ENCODE results near the gene GPR132. TPM values are rescaled to one million over a fixed set of nuclear protein-coding genes. Genes with fewer than 3 reads are reported as not detected.
"Not testable (repeated sequence)": the region's sequence is repeated elsewhere in the genome, so short reads cannot be mapped to it uniquely, and the experiment has no call there.

The GPR132 gene
- total and polyA plus RNA-seq, 9 of the 15 experiments (the other 6 are each of a cell fraction or from before 2014, with no cell fraction given): 0.01 to 1.1 (median 0.25) TPM; not detected in 1

GRCh38 chr14:105081473-105081872 lies 16.2 kb upstream of the GPR132 start:
- H3K9ac ChIP-seq (ENCODE audit: insufficient read depth in 1 of 2, low read depth in 2 of 2, low read length in 2 of 2); H3K4me2 ChIP-seq (ENCODE audit: insufficient read depth, low read length); H4K20me1 ChIP-seq (replicated peaks; ENCODE audit: control insufficient read depth, insufficient read depth, low read length); ATAC-seq; H3K9me1 ChIP-seq (ENCODE audit: control insufficient read depth, insufficient read depth, low read length); H3K4me3 ChIP-seq; DNase-seq (ENCODE audit: extremely low read depth in 1 of 4, low spot score in 3 of 4); intact Hi-C loops (cut with micrococcal nuclease); H3K27ac ChIP-seq (ENCODE audit: extremely low read depth, low read depth, low read length); BruUV-seq (replicated peaks); FAIRE-seq; H3K27me3 ChIP-seq (ENCODE audit: control insufficient read depth in 2 of 2, insufficient read depth in 2 of 2, low read length in 2 of 2); H3K9me3 ChIP-seq (replicated peaks; ENCODE audit: control insufficient read depth, insufficient read depth, low read depth, low read length); H3K36me3 ChIP-seq (ENCODE audit: control insufficient read depth, insufficient read depth, low read length); POLR2A ChIA-PET; H2AFZ ChIP-seq (ENCODE audit: low read depth, low read length); H3K79me2 ChIP-seq (ENCODE audit: control insufficient read depth, insufficient read depth, low read length): not testable (repeated sequence)
- H3K4me1 ChIP-seq (replicated peaks in 1 of 2; ENCODE audit: control insufficient read depth in 2 of 2, insufficient read depth in 2 of 2, low read length in 2 of 2): peaks cover 0 to 14% of the 10 kb centered on the region in 2 experiments; a peak in 2 of 5 replicates
- 9% methylated on average over 5 of the region's 8 CpGs for WGBS (ENCODE audit: insufficient coverage, low coverage, missing lambda C conversion rate)
- in situ Hi-C loops (cut with MboI): loop anchor here (5.0 kb wide), 1 partner anchor 34 kb away; no protein-coding TSS in a partner anchor
- CTCF ChIA-PET (ENCODE audit: low intra/inter-chr PET ratio): interaction anchor here (1.1 kb wide), 1 partner anchor 105 kb away, joined by 4 read pairs; no protein-coding TSS in a partner anchor

GRCh38 chr14:105080161-105080560 lies 14.9 kb upstream of the GPR132 start:
- Histone ChIP-seq H3K9me1 (ENCODE audit: control insufficient read depth, insufficient read depth, low read length) (no peaks in the 10 kb centered on the region), H3K27me3 (ENCODE audit: control insufficient read depth in 2 of 2, insufficient read depth in 2 of 2, low read length in 2 of 2) (peaks cover 0 to 7% of the 10 kb centered on the region in 2 experiments; a peak in 1 of 5 replicates), H3K4me2 (ENCODE audit: insufficient read depth, low read length) (no peak overlapping the region), H3K27ac (ENCODE audit: extremely low read depth, low read depth, low read length) (no peak overlapping the region), H3K79me2 (ENCODE audit: control insufficient read depth, insufficient read depth, low read length) (no peaks in the 10 kb centered on the region), H3K9me3 (replicated peaks; ENCODE audit: control insufficient read depth, insufficient read depth, low read depth, low read length) (no peaks in the 10 kb centered on the region), H4K20me1 (replicated peaks; ENCODE audit: control insufficient read depth, insufficient read depth, low read length) (no peaks in the 10 kb centered on the region), H3K4me3 (no peak overlapping the region), H3K4me1 (replicated peaks in 1 of 2; ENCODE audit: control insufficient read depth in 2 of 2, insufficient read depth in 2 of 2, low read length in 2 of 2) (peaks cover 7 to 26% of the 10 kb centered on the region in 2 experiments; a peak in 4 of 5 replicates), H3K36me3 (ENCODE audit: control insufficient read depth, insufficient read depth, low read length) (no peaks in the 10 kb centered on the region), H3K9ac (ENCODE audit: insufficient read depth in 1 of 2, low read depth in 2 of 2, low read length in 2 of 2) (no peak overlapping the region), H2AFZ (ENCODE audit: low read depth, low read length) (no peak overlapping the region)
- DNase-seq (ENCODE audit: extremely low read depth in 1 of 4, low spot score in 3 of 4): no peak
- ChIA-PET CTCF (ENCODE audit: low intra/inter-chr PET ratio) (no interaction called here), POLR2A (no interaction called here)
- FAIRE-seq: no peak
- WGBS (ENCODE audit: insufficient coverage, low coverage, missing lambda C conversion rate): 54% methylated on average over 17 of the region's 17 CpGs
- no peak for TF ChIP-seq KLF13 (tag; IDR thresholded peaks at IDR 0.05; ENCODE audit: borderline replicate concordance, low read depth)
- in situ Hi-C loops (cut with MboI) (loop anchor here (5.0 kb wide), 1 partner anchor 33 kb away; no protein-coding TSS in a partner anchor), intact Hi-C loops (cut with micrococcal nuclease) (no loop called here)
- no peak for ATAC-seq
- no TSS peak for BruUV-seq (replicated peaks)

All from K562 (cell line).